Thyroid gland (tissue), 4 donors: ENCODE results near the gene AGBL4.

Experiments
- CTCF ChIP-seq, 6 experiments: fragments of 200-600 bp in 3 of 6; fragments of 450-650 bp in 3 of 6; sonication (generic) in 3 of 6; IDR thresholded peaks; one replicate each; pipeline ENCODE4 v1.5.1; 2016 to 2019; ENCODE audit warnings: antibody characterized with exemption in 6 of 6, mild to moderate bottlenecking in 2 of 6, inconsistent platforms in 1 of 6, moderate library complexity in 1 of 6
- POLR2A ChIP-seq, 2 donors: fragments of 450-650 bp; IDR thresholded peaks; one replicate each; pipeline ENCODE4 v1.6.1; 2017; ENCODE audit warnings: antibody characterized with exemption in 2 of 2, mild to moderate bottlenecking in 2 of 2, moderate library complexity in 1 of 2

GRCh38 chr1:48563021-48563420 lies 1460.7 kb downstream of the AGBL4 start:
- TF ChIP-seq POLR2A (IDR thresholded peaks at IDR 0.05): no peak
- no peak for TF ChIP-seq CTCF (IDR thresholded peaks at IDR 0.05)
